Measurements from ENCODE around the gene PIGK.

The PIGK gene

DNA sequence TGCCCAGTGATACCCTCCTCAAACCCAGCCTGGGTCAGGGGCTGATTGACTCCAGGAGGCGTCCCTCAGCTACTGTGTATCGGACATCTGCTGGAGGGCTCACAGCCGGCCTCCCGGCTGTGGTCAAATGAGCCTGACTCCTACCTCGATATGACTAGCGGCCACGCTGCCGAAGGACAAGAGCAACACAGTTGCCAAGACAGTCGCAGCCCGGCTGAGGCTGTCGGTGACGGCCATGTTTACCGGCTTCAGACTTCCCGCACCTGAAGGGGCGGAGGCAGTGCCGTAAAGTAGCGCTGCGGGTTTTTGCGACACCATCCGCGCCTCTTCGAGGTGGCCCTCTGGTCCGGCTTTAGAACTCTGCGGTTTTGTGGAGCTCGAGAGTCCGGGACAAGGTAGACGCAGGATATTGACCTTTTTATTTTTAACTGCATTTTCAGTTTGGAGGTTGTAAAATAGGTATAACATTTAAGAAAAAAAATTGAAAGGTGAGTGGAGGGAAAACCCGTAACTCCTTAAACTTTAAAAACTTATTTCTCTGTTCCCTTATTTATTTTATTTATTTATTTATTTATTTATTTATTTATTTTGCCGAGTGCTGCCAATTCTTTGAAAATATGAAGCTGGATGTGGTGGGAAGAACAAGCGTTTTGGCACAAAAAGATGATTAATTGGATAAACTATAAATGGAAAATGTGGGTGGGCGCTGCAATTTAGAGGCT lies at the start of gene PIGK:
Gene PIGK, minus strand, starts transcription at position 265 of the 722 bp plus-strand sequence. Its CDS starts 28 bp downstream, at position 237.
- H3K4me1 ChIP-seq (ENCODE audit: control insufficient read depth, insufficient read depth, low read length) = peaks cover 10% of the 10 kb centered on the region
- peak within 1 kb of the TSS; percentile 99 for H3K4me3 ChIP-seq (ENCODE audit: low read length)
- DNase-seq (ENCODE audit: low read depth) = peak; percentile 93
- H3K9me3 ChIP-seq (ENCODE audit: control insufficient read depth, low read length) = no peaks in the 10 kb centered on the region
- no peaks in the 10 kb centered on the region for H3K36me3 ChIP-seq (ENCODE audit: control insufficient read depth, insufficient read depth, low read length, severe bottlenecking)
- no peaks in the 10 kb centered on the region for H3K27me3 ChIP-seq (replicated peaks; ENCODE audit: control insufficient read depth, insufficient read depth, low read length)
- H3K9ac ChIP-seq (ENCODE audit: low read length) = peak within 1 kb of the TSS; percentile 93

DNA sequence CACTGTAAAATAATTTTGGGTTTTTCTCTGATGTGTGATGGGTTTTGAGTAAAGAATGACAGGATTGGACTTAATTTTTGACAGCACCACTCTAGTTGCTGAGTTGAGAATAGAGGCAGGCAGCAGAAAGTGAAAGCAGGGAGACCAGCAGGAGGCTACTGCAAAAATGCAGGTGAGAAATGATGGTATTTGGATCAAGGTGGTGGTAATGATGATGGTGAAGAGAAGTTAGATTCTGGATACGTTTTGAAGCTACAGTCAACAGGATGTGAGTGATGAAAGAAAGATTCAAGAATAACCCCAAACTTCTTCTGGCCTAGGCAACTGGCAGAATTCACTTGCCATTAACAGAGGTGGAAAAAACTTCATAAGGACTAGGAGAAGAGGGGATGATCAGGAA lies 47.8 kb upstream of the PIGK start:
- Histone ChIP-seq H3K9ac (ENCODE audit: low read length) (no peak overlapping the region), H3K36me3 (ENCODE audit: control insufficient read depth, insufficient read depth, low read length, severe bottlenecking) (no peaks in the 10 kb centered on the region), H3K4me1 (ENCODE audit: control insufficient read depth, insufficient read depth, low read length) (peaks cover 9% of the 10 kb centered on the region), H3K9me3 (ENCODE audit: control insufficient read depth, low read length) (no peaks in the 10 kb centered on the region), H3K4me3 (ENCODE audit: low read length) (no peak overlapping the region), H3K27me3 (replicated peaks; ENCODE audit: control insufficient read depth, insufficient read depth, low read length) (no peaks in the 10 kb centered on the region)
- DNase-seq (ENCODE audit: low read depth) = no peak

DNA sequence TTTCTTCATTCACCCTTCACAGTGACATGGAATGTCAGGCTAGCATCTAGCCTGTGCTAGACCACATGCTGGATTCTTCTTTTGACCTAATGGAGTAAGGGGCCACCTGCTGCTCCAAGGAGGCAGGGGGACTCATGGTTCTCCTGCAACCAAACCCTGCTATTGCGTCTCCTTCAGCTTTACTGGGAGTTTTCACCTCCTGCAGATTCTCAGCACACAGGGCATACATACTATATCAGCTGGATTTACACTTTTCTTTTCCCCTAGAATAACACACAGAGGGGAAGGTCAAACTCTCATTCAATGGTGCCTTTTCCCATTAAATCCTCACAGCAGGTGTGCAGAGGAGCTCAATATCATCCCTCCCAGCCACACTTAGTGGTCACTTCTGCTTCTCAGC lies 46.0 kb upstream of the PIGK start:
- H3K4me1 ChIP-seq (ENCODE audit: control insufficient read depth, insufficient read depth, low read length) = no peaks in the 10 kb centered on the region
- no peaks in the 10 kb centered on the region for H3K9me3 ChIP-seq (ENCODE audit: control insufficient read depth, low read length)
- H3K27me3 ChIP-seq (replicated peaks; ENCODE audit: control insufficient read depth, insufficient read depth, low read length) = no peaks in the 10 kb centered on the region
- H3K4me3 ChIP-seq (ENCODE audit: low read length) = no peak overlapping the region
- H3K9ac ChIP-seq (ENCODE audit: low read length) = no peak overlapping the region
- no peak for DNase-seq (ENCODE audit: low read depth)
- no peaks in the 10 kb centered on the region for H3K36me3 ChIP-seq (ENCODE audit: control insufficient read depth, insufficient read depth, low read length, severe bottlenecking)

DNA sequence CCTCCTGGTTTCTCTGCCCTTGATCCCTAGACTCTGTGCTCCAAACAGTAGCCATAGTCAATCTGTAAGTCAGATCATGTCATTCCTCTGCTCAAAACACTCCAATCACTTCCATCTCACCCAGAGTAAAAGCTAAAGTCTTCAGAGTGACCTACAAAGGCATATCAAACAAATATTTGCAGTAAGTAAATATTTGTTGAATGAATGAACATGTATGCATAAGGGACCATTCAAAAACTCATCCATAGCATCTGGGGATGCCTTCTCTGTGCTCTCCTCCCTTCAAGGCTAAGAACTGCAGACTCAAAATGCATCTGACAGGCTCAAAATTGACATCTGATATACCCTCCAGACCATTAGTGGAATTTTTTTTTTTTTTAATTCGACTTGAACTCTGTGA lies 44.5 kb upstream of the PIGK start:
- no peaks in the 10 kb centered on the region for H3K27me3 ChIP-seq (replicated peaks; ENCODE audit: control insufficient read depth, insufficient read depth, low read length)
- no peak overlapping the region for H3K9ac ChIP-seq (ENCODE audit: low read length)
- no peaks in the 10 kb centered on the region for H3K9me3 ChIP-seq (ENCODE audit: control insufficient read depth, low read length)
- no peak for DNase-seq (ENCODE audit: low read depth)
- no peak overlapping the region for H3K4me3 ChIP-seq (ENCODE audit: low read length)
- no peaks in the 10 kb centered on the region for H3K4me1 ChIP-seq (ENCODE audit: control insufficient read depth, insufficient read depth, low read length)
- no peaks in the 10 kb centered on the region for H3K36me3 ChIP-seq (ENCODE audit: control insufficient read depth, insufficient read depth, low read length, severe bottlenecking)

DNA sequence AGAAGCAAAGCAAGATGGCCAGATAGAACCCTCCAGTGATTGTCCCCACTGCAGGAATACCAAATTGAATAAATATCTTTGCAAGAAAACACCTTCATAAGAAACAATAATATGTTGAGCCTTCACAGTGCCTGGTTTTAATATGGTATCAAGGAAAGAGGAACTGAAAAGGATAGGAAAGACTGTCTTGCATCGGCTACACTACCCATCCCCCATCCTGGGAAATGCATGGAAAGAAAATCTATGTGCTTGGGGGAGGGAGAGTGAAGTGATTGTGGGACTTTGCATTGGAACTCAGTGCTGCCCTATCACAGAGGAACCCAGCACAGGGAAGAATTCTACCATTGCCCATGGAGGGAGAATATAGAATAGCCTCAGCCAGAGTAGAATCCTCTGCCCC lies 34.0 kb upstream of the PIGK start:
- no peak for DNase-seq (ENCODE audit: low read depth)
- H3K4me1 ChIP-seq (ENCODE audit: control insufficient read depth, insufficient read depth, low read length) = no peaks in the 10 kb centered on the region
- no peak overlapping the region for H3K4me3 ChIP-seq (ENCODE audit: low read length)
- H3K27me3 ChIP-seq (replicated peaks; ENCODE audit: control insufficient read depth, insufficient read depth, low read length) = no peaks in the 10 kb centered on the region
- no peaks in the 10 kb centered on the region for H3K36me3 ChIP-seq (ENCODE audit: control insufficient read depth, insufficient read depth, low read length, severe bottlenecking)
- peaks cover 44% of the 10 kb centered on the region for H3K9me3 ChIP-seq (ENCODE audit: control insufficient read depth, low read length)
- no peak overlapping the region for H3K9ac ChIP-seq (ENCODE audit: low read length)

DNA sequence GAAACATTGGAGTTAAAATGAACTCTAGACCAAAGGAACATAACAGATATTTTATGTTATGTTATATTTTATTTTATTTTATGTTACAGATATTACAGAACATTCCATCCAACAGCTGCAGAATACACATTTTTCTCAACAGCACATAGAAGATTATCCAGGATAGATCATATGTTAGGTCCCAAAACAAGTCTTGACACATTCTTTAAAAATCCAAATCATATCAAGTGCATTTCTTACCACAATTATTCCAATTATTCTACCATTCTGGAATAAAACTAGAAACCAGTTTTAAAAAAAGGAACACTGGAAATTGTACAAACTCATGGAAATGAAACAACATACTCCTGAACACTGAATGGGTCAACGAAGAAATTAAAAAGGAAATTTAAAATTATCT lies 30.9 kb upstream of the PIGK start:
- Histone ChIP-seq H3K4me3 (ENCODE audit: low read length) (no peak overlapping the region), H3K4me1 (ENCODE audit: control insufficient read depth, insufficient read depth, low read length) (no peaks in the 10 kb centered on the region), H3K9ac (ENCODE audit: low read length) (no peak overlapping the region), H3K36me3 (ENCODE audit: control insufficient read depth, insufficient read depth, low read length, severe bottlenecking) (no peaks in the 10 kb centered on the region), H3K9me3 (ENCODE audit: control insufficient read depth, low read length) (peaks cover 40% of the 10 kb centered on the region), H3K27me3 (replicated peaks; ENCODE audit: control insufficient read depth, insufficient read depth, low read length) (no peaks in the 10 kb centered on the region)
- DNase-seq (ENCODE audit: low read depth) = no peak

DNA sequence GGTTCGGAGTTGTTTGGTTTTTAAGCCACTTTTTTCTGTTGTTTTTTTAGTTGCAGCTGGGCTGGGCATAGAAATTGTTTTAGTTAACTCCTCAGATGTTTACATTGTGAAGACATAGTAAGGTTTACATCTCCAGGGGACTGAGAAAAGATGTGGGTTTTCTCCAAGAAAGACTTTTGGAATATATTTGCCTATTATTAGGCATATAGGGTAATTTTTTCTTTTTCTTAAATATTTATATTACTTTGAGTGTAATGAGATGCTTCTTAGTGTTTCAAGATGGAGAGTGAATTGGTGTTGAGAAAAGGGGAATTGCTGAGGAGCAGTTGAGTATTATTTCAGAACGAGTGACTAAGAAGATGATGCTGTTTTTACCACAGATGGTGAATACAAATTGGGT lies 26.6 kb upstream of the PIGK start:
- H3K9ac ChIP-seq (ENCODE audit: low read length) = no peak overlapping the region
- no peak for DNase-seq (ENCODE audit: low read depth)
- H3K27me3 ChIP-seq (replicated peaks; ENCODE audit: control insufficient read depth, insufficient read depth, low read length) = no peaks in the 10 kb centered on the region
- no peaks in the 10 kb centered on the region for H3K36me3 ChIP-seq (ENCODE audit: control insufficient read depth, insufficient read depth, low read length, severe bottlenecking)
- H3K4me3 ChIP-seq (ENCODE audit: low read length) = no peak overlapping the region
- H3K4me1 ChIP-seq (ENCODE audit: control insufficient read depth, insufficient read depth, low read length) = no peaks in the 10 kb centered on the region
- peaks cover 18% of the 10 kb centered on the region for H3K9me3 ChIP-seq (ENCODE audit: control insufficient read depth, low read length)

DNA sequence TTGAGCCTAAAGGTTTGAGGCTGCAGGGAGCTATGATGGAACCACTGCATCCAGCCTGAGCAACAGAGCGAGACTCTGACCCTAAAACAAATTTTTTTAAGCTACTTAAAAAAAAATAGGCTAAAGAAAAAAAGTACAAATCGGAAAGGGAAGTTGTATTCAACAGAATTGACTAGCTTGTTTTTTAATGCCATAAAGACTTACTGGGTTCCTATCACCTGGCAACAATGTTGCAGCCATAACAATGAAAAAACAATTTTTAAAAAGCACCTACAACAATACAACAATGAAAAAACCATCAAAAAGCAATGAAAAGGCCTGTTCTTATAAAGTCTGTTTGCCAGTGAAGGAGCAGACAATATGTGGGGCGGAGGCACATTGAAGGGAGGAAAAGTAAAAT lies 20.1 kb upstream of the PIGK start:
- peaks cover 6% of the 10 kb centered on the region for H3K4me1 ChIP-seq (ENCODE audit: control insufficient read depth, insufficient read depth, low read length)

DNA sequence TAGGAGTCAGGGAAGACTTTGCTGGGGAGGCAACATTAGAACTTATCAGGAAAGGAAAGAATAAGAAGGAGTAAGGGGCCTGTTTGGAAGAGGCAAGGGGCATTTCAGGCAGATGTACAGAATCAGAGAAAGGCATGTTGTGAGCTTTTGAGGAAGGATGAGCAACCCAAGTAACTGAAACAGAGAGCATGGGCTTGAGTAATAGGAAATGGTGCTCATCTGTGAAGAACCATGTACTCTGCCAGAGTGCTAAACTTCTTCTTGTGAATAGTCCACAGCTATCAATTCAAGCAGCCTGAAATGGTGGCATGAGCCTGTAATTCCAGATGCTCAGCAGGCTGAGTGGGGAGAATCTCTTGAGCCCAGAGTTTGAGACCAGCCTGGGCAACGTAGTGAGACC lies 19.2 kb upstream of the PIGK start:
- no peak overlapping the region for H3K4me3 ChIP-seq (ENCODE audit: low read length)
- no peaks in the 10 kb centered on the region for H3K9me3 ChIP-seq (ENCODE audit: control insufficient read depth, low read length)
- DNase-seq (ENCODE audit: low read depth) = no peak
- no peaks in the 10 kb centered on the region for H3K36me3 ChIP-seq (ENCODE audit: control insufficient read depth, insufficient read depth, low read length, severe bottlenecking)
- peaks cover 6% of the 10 kb centered on the region for H3K4me1 ChIP-seq (ENCODE audit: control insufficient read depth, insufficient read depth, low read length)
- H3K27me3 ChIP-seq (replicated peaks; ENCODE audit: control insufficient read depth, insufficient read depth, low read length) = no peaks in the 10 kb centered on the region
- no peak overlapping the region for H3K9ac ChIP-seq (ENCODE audit: low read length)

More for the DNA sequence above, 20.1 kb upstream of the PIGK start:
- H3K27me3 ChIP-seq (replicated peaks; ENCODE audit: control insufficient read depth, insufficient read depth, low read length) = no peaks in the 10 kb centered on the region
- H3K9ac ChIP-seq (ENCODE audit: low read length) = no peak overlapping the region
- no peak for DNase-seq (ENCODE audit: low read depth)
- no peak overlapping the region for H3K4me3 ChIP-seq (ENCODE audit: low read length)
- H3K9me3 ChIP-seq (ENCODE audit: control insufficient read depth, low read length) = no peaks in the 10 kb centered on the region
- no peaks in the 10 kb centered on the region for H3K36me3 ChIP-seq (ENCODE audit: control insufficient read depth, insufficient read depth, low read length, severe bottlenecking)

DNA sequence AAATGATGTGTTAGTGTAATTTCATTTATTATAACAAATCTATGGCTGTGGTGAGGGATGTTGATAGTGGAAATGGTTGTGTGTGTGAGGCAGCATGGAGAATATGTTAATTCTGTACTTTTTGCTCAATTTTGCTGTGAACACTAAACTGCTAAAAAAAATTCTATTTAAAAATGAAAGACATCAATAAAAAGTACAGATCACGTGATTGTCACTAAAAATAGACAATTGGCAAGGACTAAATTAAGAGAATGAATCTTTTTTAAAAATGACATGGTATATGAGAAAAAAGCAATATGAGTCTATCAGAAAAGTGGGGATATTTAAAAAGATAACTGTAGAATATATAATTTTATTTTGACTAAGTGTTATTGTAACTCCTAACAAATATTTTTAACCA lies 15.7 kb upstream of the PIGK start:
- H3K27me3 ChIP-seq (replicated peaks; ENCODE audit: control insufficient read depth, insufficient read depth, low read length) = no peaks in the 10 kb centered on the region
- no peak overlapping the region for H3K4me3 ChIP-seq (ENCODE audit: low read length)
- DNase-seq (ENCODE audit: low read depth) = no peak
- H3K4me1 ChIP-seq (ENCODE audit: control insufficient read depth, insufficient read depth, low read length) = peaks cover 6% of the 10 kb centered on the region
- H3K9ac ChIP-seq (ENCODE audit: low read length) = no peak overlapping the region
- H3K9me3 ChIP-seq (ENCODE audit: control insufficient read depth, low read length) = peaks cover 2% of the 10 kb centered on the region
- no peaks in the 10 kb centered on the region for H3K36me3 ChIP-seq (ENCODE audit: control insufficient read depth, insufficient read depth, low read length, severe bottlenecking)

DNA sequence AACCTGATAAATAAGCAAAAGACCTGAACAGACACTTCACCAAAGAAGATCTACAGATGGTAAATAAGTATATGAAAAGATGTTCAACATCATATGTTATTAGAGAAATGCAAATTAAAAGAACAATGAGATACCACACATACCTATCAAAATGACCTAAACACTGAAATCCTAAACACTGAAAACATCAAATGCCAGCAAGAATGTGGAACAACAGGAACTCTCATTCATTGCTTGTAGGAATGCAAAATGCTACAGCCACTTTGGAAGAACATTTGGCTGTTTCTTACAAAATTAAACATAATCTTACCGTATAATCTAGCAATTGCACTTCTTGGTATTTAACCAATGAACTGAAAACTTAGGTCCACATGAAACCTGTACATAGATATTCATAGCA lies 14.9 kb upstream of the PIGK start:
- Histone ChIP-seq H3K36me3 (ENCODE audit: control insufficient read depth, insufficient read depth, low read length, severe bottlenecking) (no peaks in the 10 kb centered on the region), H3K9me3 (ENCODE audit: control insufficient read depth, low read length) (peaks cover 2% of the 10 kb centered on the region)

DNA sequence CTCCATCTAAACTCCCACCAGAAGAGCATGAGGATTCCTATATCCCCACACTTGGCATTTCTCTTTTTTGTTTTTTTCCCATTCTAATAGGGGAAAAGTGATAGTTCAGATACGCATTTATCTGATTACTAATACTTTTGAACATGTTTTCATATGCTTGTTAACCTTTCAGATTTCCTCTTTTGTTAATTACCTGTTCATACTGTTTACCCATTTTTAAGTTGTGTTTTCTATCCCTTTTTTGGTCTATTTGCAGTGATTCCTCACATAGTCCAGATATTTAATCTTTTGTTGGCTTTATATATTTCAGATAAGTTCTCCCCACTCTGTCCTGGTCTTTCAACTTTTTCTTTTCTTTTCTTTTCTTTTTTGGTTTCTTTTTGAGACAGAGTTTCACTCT lies 13.6 kb upstream of the PIGK start:
- no peaks in the 10 kb centered on the region for H3K27me3 ChIP-seq (replicated peaks; ENCODE audit: control insufficient read depth, insufficient read depth, low read length)
- H3K4me1 ChIP-seq (ENCODE audit: control insufficient read depth, insufficient read depth, low read length) = peaks cover 6% of the 10 kb centered on the region
- H3K4me3 ChIP-seq (ENCODE audit: low read length) = no peak overlapping the region
- H3K9me3 ChIP-seq (ENCODE audit: control insufficient read depth, low read length) = peaks cover 2% of the 10 kb centered on the region
- H3K36me3 ChIP-seq (ENCODE audit: control insufficient read depth, insufficient read depth, low read length, severe bottlenecking) = no peaks in the 10 kb centered on the region
- no peak for DNase-seq (ENCODE audit: low read depth)
- H3K9ac ChIP-seq (ENCODE audit: low read length) = no peak overlapping the region

More for the DNA sequence above, 14.9 kb upstream of the PIGK start:
- Histone ChIP-seq H3K4me1 (ENCODE audit: control insufficient read depth, insufficient read depth, low read length) (peaks cover 6% of the 10 kb centered on the region), H3K4me3 (ENCODE audit: low read length) (no peak overlapping the region), H3K27me3 (replicated peaks; ENCODE audit: control insufficient read depth, insufficient read depth, low read length) (no peaks in the 10 kb centered on the region), H3K9ac (ENCODE audit: low read length) (no peak overlapping the region)
- DNase-seq (ENCODE audit: low read depth) = no peak
